Duodenal mucosa (tissue), 2 donors: ENCODE measurements around the gene DROSHA.
"Not testable (repeated sequence)": the region's sequence is repeated elsewhere in the genome, so short reads cannot be mapped to it uniquely, and the experiment has no call there.

ENCODE experiments used
- H3K27ac ChIP-seq: one replicate; pipeline ENCODE4 v1.7.0; 2013; ENCODE audit warnings: low read depth, low read length
- H3K27me3 ChIP-seq, 2 donors: one replicate each; pipeline ENCODE4 v1.7.0; 2013; ENCODE audit warnings: low read length in 2 of 2, control low read depth in 1 of 2; ENCODE audit not compliant: insufficient read depth in 2 of 2, control insufficient read depth in 1 of 2
- H3K36me3 ChIP-seq, 2 donors: one replicate each; pipeline ENCODE4 v1.7.0; 2013; ENCODE audit warnings: low read length in 2 of 2, control low read depth in 1 of 2; ENCODE audit not compliant: insufficient read depth in 2 of 2, control insufficient read depth in 1 of 2
- H3K4me1 ChIP-seq, 2 donors: one replicate each; pipeline ENCODE4 v1.7.0; 2013; ENCODE audit warnings: low read length in 2 of 2, control low read depth in 1 of 2; ENCODE audit not compliant: insufficient read depth in 2 of 2, control insufficient read depth in 1 of 2
- H3K4me3 ChIP-seq, 2 donors: one replicate each; pipeline ENCODE4 v1.7.0; 2013; ENCODE audit warnings: low read length in 2 of 2, low read depth in 1 of 2
- H3K9ac ChIP-seq, 2 donors: one replicate each; pipeline ENCODE4 v1.7.0; 2013; ENCODE audit warnings: low read length in 2 of 2, low read depth in 1 of 2
- H3K9me3 ChIP-seq, 2 donors: one replicate each; pipeline ENCODE4 v1.7.0; 2013; ENCODE audit warnings: low read length in 2 of 2, control low read depth in 1 of 2; ENCODE audit not compliant: control insufficient read depth in 1 of 2

Gene DROSHA

DNA sequence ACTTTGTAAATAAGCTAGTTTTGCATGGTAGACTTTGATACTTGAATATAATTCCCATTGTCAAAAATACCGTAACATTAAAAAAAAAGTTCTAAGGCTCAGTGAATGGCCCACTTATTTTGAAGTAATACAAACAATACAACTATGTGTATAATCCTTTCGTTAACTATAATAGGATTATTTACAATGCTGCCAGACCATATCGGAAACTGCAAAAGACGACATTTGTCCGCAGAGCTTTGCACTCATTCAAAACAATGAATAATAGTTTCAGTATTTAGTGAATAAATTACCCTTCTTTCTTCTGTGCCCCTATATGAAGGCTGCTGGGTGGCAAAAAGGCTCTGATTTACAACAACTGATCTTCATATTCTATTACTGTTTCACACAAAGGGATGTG lies 121.8 kb downstream of the DROSHA start:
- no peak overlapping the region for H3K4me3 ChIP-seq
- no peaks in the 10 kb centered on the region for H3K27me3 ChIP-seq
- H3K27ac ChIP-seq = no peak overlapping the region
- no peaks in the 10 kb centered on the region for H3K9me3 ChIP-seq
- H3K9ac ChIP-seq = no peak overlapping the region
- peaks cover 10 to 38% of the 10 kb centered on the region in 2 donors for H3K36me3 ChIP-seq
- no peaks in the 10 kb centered on the region for H3K4me1 ChIP-seq

DNA sequence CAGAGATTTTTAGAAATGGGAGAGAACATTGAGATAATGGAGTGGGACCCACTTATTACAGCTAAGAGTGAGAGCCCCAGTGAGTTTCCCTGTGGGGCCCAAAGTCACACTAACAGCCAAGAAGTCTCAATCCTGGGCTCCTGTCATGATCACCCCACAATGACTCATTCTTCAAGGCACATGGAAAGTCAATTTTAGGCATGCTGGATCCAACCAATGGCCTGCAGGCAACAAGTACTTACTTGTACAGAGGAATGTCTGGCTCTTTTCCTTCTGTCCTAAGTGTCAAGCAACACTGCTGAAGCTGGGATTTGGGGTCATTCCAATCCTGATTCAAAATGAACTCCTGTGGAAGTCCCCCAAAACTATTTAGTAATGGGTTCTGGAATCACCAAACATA lies 123.1 kb downstream of the DROSHA start:
- Histone ChIP-seq H3K36me3 (peaks cover 15 to 43% of the 10 kb centered on the region in 2 donors), H3K4me3 (no peak overlapping the region), H3K9ac (no peak overlapping the region), H3K27me3 (no peaks in the 10 kb centered on the region), H3K4me1 (no peaks in the 10 kb centered on the region), H3K9me3 (no peaks in the 10 kb centered on the region), H3K27ac (no peak overlapping the region)

DNA sequence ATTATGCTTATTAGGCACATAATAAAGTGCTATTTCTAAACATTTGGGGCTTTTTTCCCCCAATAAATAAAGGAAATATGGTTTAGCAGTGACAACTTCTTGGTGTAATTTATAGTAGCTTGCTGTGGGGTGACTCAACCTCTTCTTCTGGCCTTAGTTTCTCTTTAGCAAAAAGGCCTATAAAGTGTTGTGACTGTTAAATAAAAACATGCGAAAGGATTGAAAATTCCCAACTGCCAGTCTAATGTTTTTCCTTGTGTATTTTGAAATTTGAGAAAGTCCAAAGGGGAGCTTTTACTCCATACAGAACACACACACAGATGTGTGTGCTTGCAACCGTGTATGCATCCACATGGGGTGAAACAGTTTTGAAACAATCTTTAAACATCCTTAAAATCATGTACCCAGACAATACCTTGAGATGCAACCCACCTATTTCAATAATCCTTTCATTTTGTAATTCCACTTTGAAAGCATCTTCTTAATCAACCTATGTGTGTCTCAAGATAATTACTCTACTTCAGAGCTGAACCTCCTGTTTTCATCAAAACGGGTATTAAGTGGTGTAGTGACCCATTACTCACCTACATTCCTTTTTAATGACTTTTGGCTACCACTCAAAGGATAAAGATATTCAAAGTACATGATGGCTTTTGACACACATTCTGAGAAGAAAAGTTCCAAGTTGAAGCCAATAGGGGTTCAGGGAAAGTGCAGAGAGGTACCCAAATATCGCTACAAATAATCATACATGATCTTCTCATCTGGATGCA lies 123.8 kb downstream of the DROSHA start:
- H3K9me3 ChIP-seq = no peaks in the 10 kb centered on the region
- no peak overlapping the region for H3K9ac ChIP-seq
- H3K27ac ChIP-seq = no peak overlapping the region
- H3K36me3 ChIP-seq = peaks cover 15 to 38% of the 10 kb centered on the region in 2 donors
- no peak overlapping the region for H3K4me3 ChIP-seq
- H3K4me1 ChIP-seq = no peaks in the 10 kb centered on the region
- no peaks in the 10 kb centered on the region for H3K27me3 ChIP-seq

DNA sequence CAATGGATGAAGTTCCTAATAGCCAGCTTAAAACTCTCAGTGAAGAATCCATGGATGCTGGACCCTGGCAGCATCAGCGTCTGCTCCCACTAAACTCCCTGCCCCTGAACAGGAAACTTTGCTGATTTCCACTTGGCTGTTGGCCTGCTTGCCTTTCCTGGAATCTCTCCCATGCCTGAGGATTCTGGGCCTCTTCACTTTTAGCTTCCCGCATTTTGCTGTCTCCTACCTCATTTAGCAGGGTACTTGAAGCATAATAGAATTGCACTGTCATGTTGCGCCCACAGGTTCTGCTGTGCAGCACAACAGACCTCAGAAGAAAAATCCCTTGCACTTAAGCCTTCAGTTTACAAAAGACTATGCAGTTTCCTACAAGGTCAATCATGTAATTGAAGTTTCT lies 127.6 kb downstream of the DROSHA start:
- H3K27me3 ChIP-seq = no peaks in the 10 kb centered on the region
- no peak overlapping the region for H3K27ac ChIP-seq
- no peak overlapping the region for H3K9ac ChIP-seq
- no peaks in the 10 kb centered on the region for H3K4me1 ChIP-seq
- H3K36me3 ChIP-seq = peaks cover 15 to 45% of the 10 kb centered on the region in 2 donors
- H3K4me3 ChIP-seq = no peak overlapping the region
- no peaks in the 10 kb centered on the region for H3K9me3 ChIP-seq

DNA sequence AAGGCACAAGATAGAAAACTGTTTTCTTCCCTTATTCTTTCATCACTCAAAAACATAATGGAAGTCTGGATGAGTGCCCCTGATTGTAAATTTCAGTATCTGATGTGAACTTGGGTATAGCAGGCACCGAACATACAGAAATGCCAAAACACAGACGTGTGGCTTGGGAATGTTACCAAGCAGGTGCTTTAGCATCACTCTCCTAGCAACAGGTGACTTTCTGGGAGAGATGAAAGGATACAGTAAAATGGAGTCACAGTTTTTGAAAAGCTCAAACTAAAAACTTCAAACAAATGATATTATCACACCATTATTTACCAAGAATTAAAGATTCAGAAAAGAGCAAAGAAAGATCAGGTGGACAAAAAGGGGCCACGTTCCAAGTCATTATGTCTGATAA lies 130.2 kb downstream of the DROSHA start:
- Histone ChIP-seq H3K4me3 (no peak overlapping the region), H3K27me3 (no peaks in the 10 kb centered on the region), H3K27ac (no peak overlapping the region), H3K36me3 (peaks cover 12 to 32% of the 10 kb centered on the region in 2 donors), H3K9ac (no peak overlapping the region), H3K4me1 (no peaks in the 10 kb centered on the region), H3K9me3 (no peaks in the 10 kb centered on the region)

DNA sequence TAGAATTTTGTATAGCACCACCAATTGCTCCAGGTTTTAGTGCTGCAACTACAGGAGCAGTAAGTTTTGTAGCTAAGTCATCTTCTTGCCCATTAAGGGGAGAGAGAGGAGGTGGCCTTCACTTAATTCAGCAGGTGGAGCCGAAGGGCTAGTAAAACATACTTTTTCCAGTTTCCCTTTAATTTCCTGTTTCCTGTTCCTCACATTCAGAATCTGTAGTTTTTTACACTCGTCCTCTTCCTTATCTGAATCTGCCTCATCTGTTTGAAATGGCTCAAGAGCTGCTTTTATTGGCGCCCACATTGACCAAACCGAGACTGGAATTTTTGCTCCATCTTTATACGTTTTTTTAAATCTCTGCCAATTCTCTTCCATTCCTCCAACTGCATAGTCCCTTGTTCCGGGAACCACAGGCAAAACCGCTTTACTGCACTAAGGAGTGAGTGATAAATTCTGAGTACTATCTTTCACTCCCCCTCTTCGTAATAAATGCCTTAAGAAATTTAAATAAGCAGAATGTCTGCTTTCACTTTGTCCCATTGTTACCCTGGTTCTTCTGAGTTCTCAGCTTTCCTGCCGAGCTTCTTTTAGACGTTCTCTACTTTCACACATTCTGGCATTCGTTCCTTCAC lies 133.9 kb downstream of the DROSHA start:
- no peaks in the 10 kb centered on the region for H3K9me3 ChIP-seq
- H3K27ac ChIP-seq = no peak overlapping the region
- H3K4me1 ChIP-seq = no peaks in the 10 kb centered on the region
- peaks cover 6 to 15% of the 10 kb centered on the region in 2 donors for H3K36me3 ChIP-seq
- H3K27me3 ChIP-seq = no peaks in the 10 kb centered on the region
- no peak overlapping the region for H3K9ac ChIP-seq
- no peak overlapping the region for H3K4me3 ChIP-seq

DNA sequence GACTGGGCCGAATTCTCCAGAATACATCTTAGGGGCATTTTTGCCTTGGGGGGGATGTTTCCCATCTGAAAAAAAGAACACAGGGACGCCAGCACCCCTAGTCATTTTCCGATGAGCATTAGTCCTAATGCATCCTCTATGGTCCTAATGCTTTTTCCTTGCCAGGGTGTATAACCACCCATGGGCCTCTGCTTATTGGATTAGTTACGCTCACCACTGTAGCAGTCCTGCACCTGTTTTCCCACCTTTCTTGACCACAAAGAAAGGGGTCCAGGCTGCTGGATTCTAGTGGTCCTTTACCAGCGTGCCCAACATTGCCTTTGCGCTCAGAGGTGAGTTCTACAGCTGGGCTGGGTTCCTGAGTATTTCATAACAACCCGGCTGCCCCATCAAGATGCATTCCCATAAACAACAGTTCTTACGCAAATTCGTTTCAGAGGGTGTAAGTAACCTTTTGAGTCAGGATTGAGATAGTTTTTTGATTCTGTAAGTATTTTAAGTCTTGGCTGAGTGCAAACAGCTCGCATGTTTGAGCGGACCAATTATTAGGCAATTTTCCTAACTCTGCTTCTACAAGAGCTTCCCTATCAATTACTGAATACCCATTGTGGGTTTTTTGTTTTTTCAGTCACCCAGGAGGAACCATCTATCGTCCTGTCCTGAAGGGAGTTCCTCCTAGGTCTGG lies 135.1 kb downstream of the DROSHA start:
- Histone ChIP-seq H3K4me1 (no peaks in the 10 kb centered on the region), H3K27ac (no peak overlapping the region), H3K36me3 (peaks cover 1 to 8% of the 10 kb centered on the region in 2 donors), H3K27me3 (no peaks in the 10 kb centered on the region), H3K9me3 (no peaks in the 10 kb centered on the region), H3K9ac (no peak overlapping the region), H3K4me3 (no peak overlapping the region)

DNA sequence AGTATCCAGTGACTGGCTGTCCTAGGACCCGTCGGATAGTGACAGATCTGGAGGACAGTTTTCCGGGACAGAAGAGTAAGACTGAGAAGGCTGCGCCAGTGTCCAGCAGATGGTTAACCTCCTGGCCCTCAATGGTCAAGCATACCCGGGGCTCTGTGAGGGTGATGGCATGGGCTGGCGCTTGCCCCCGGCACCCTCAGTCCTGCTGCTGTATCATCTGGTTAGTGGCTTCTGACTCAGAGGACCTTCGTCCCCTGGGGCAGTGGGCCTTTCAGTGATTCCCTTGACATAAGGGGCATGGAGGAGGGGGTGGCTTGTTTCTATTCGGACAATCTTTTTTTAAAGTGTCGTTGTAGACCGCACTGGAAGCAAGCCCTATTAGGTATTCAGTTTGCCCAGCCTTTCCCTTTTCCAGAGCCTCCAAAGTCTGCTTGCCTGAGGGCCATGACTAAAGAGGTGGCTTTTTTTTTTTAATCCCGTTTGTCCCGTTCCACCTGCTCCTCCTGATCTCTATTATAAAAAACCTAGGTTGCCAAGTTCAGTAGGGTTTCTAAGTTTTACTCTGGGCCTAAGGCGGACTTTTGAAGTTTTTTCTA lies 136.3 kb downstream of the DROSHA start:
- not testable (repeated sequence) for H3K4me1 ChIP-seq, H3K27me3 ChIP-seq, H3K4me3 ChIP-seq, H3K27ac ChIP-seq, H3K9ac ChIP-seq, H3K36me3 ChIP-seq, H3K9me3 ChIP-seq

DNA sequence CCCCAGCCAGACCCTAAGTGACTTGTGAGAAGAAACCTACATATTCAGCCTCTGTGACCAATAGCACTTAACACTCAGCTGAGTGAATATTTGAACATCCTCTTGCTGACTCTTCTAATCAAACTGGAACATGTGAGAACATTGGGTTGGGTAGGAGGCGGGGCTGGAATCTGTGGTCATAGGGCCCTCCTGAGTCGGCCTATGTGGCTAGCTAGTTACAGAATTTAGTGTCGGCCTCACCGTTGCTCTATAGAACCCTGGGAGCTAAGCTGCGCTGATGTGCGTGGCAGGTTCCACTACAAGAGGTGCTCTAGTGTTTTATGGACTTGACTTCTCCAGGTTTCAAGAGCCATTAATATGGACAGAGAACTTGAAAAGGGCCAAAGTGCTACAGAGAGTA lies 138.8 kb downstream of the DROSHA start:
- Histone ChIP-seq H3K9ac (no peak overlapping the region), H3K4me3 (no peak overlapping the region), H3K27ac (no peak overlapping the region), H3K27me3 (no peaks in the 10 kb centered on the region), H3K9me3 (peaks cover 0 to 9% of the 10 kb centered on the region in 2 donors), H3K36me3 (no peaks in the 10 kb centered on the region), H3K4me1 (no peaks in the 10 kb centered on the region)

DNA sequence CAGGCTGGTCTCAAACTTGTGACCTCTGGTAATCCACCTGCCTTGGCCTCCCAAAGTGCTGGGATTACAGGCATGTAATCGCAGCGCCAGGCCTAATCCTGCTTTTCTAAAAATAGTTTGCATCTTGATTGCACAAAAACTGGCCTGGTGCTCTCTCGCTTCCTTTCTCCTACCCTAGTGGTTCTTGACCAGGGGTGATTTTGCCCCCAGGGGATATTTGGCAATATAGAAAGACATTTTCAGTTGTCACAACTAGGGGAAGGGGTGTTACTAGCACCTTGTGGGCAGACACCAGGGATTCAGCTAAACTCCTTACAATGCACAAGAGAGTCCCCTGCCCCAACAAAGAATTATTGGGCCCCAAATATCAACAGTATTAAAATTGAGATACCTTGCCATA lies 139.8 kb downstream of the DROSHA start:
- no peaks in the 10 kb centered on the region for H3K36me3 ChIP-seq
- H3K9ac ChIP-seq = no peak overlapping the region
- H3K4me3 ChIP-seq = no peak overlapping the region
- H3K9me3 ChIP-seq = peaks cover 0 to 10% of the 10 kb centered on the region in 2 donors
- H3K27me3 ChIP-seq = no peaks in the 10 kb centered on the region
- H3K4me1 ChIP-seq = no peaks in the 10 kb centered on the region
- H3K27ac ChIP-seq = no peak overlapping the region
